NCI-H1092 treated with DMSO at 0.1 percent for 48 hours (cell line): ENCODE data around the gene MAX.

ENCODE experiments used
- DNase-seq: peaks from one replicate; lab custom pipeline; 2025; lab: John Stamatoyannopoulos, UW

MAX gene

GRCh38 chr14:65072937-65073336 is 29.4 kb downstream of the MAX start:
- DNase-seq: no peak

GRCh38 chr14:65072256-65072655 is 30.1 kb downstream of the MAX start:
- no peak for DNase-seq

- no peak for DNase-seq
These were observed 30.8 kb downstream of the MAX start for GRCh38 chr14:65071544-65071943.

GRCh38 chr14:65070471-65070976 is 31.8 kb downstream of the MAX start:
- DNase-seq: peak; percentile 17

- DNase-seq: no peak
These were observed 32.4 kb downstream of the MAX start for GRCh38 chr14:65069874-65070413.

GRCh38 chr14:65065719-65066118 is 36.6 kb downstream of the MAX start:
- DNase-seq: no peak

GRCh38 chr14:65062096-65063075 is 39.9 kb downstream of the MAX start:
- DNase-seq: no peak

GRCh38 chr14:65057695-65058094 is 44.6 kb downstream of the MAX start:
- DNase-seq: no peak

GRCh38 chr14:65054471-65055085 is 47.7 kb downstream of the MAX start:
- DNase-seq: no peak

GRCh38 chr14:65053466-65053865 is 48.9 kb downstream of the MAX start:
- no peak for DNase-seq

- DNase-seq: no peak
These were observed 49.5 kb downstream of the MAX start for GRCh38 chr14:65052832-65053231.

GRCh38 chr14:65045709-65046108 is 56.6 kb downstream of the MAX start:
- no peak for DNase-seq

GRCh38 chr14:65045006-65045405 is 57.3 kb downstream of the MAX start:
- no peak for DNase-seq

GRCh38 chr14:65044596-65044959 is 57.7 kb downstream of the MAX start:
- DNase-seq: no peak

- DNase-seq: no peak
These were observed 58.3 kb downstream of the MAX start for GRCh38 chr14:65043893-65044595.

- no peak for DNase-seq
These were observed 59.5 kb downstream of the MAX start for GRCh38 chr14:65042731-65043372.

GRCh38 chr14:65042296-65042695 is 60.0 kb downstream of the MAX start:
- no peak for DNase-seq

- DNase-seq: no peak
These were observed 60.8 kb downstream of the MAX start for GRCh38 chr14:65041434-65041915.

GRCh38 chr14:65040666-65041433 is 61.5 kb downstream of the MAX start:
- no peak for DNase-seq

- DNase-seq: no peak
These were observed 63.4 kb downstream of the MAX start for GRCh38 chr14:65038966-65039365.

GRCh38 chr14:65035049-65035448 is 67.3 kb downstream of the MAX start:
- no peak for DNase-seq
